Tibial nerve (tissue), 4 donors: Measurements from ENCODE around the gene ZCWPW1. TPM values are rescaled to one million over a fixed set of nuclear protein-coding genes. Genes with fewer than 3 reads are reported as not detected.
"Not testable (repeated sequence)": the region's sequence is repeated elsewhere in the genome, so short reads cannot be mapped to it uniquely, and the experiment has no call there.

ENCODE experiments used
- DNase-seq, 2 donors: peaks; one replicate each; pipeline ENCODE4 v3.0.0-alpha.2; 2019; ENCODE audit warnings: low spot score in 2 of 2
- H3K27ac ChIP-seq, 4 donors: fragments of 200-600 bp; sonication (generic) in 3 of 4; one replicate each; pipeline ENCODE4 v1.5.1; 2017 to 2019; ENCODE audit warnings: mild to moderate bottlenecking in 1 of 4
- H3K27me3 ChIP-seq, 2 donors: fragments of 200-600 bp; sonication (generic) in 1 of 2; one replicate each; pipeline versions ENCODE4 v1.5.1 to v1.6.0; 2017 to 2019
- H3K36me3 ChIP-seq, 3 donors: fragments of 200-600 bp; sonication (generic); one replicate each; pipeline ENCODE4 v1.5.1; 2018 to 2019
- H3K4me1 ChIP-seq, 4 donors: fragments of 200-600 bp; sonication (generic) in 3 of 4; one replicate each; pipeline ENCODE4 v1.5.1; 2017 to 2019
- H3K4me3 ChIP-seq, 4 donors: fragments of 200-600 bp; sonication (generic) in 3 of 4; one replicate each; pipeline ENCODE4 v1.5.1; 2017 to 2019; ENCODE audit warnings: mild to moderate bottlenecking in 1 of 4, moderate library complexity in 1 of 4
- H3K9me3 ChIP-seq, 4 donors: fragments of 200-600 bp; sonication (generic) in 3 of 4; one replicate each; pipeline ENCODE4 v1.5.1; 2017 to 2019
- CTCF ChIP-seq, 5 experiments: fragments of 200-600 bp in 3 of 5; fragments of 450-650 bp in 2 of 5; sonication (generic) in 3 of 5; IDR thresholded peaks; one replicate each; pipeline ENCODE4 v1.5.1; 2016 to 2019; ENCODE audit warnings: antibody characterized with exemption in 5 of 5, mild to moderate bottlenecking in 3 of 5, moderate library complexity in 2 of 5
- EP300 ChIP-seq, 2 donors: sonication (generic); formaldehyde crosslinking; IDR thresholded peaks; one replicate each; pipeline ENCODE4 v1.6.1; 2017; ENCODE audit warnings: antibody characterized with exemption in 2 of 2, mild to moderate bottlenecking in 1 of 2
- POLR2A ChIP-seq, 2 donors: fragments of 450-650 bp; IDR thresholded peaks; one replicate each; pipeline ENCODE4 v1.6.1; 2017; ENCODE audit warnings: antibody characterized with exemption in 2 of 2, mild to moderate bottlenecking in 2 of 2, moderate library complexity in 2 of 2
- WGBS, 2 donors: methylation state at CpG; one replicate each; pipeline ENCODE4 v1.1.5; 2018; 5-methylcytosine and 5-hydroxymethylcytosine counted together
- total RNA-seq, 4 donors: library from RNA; depleted of rRNA; stranded (reverse); fragments of >200 nt; gene quantifications; one replicate each; pipeline ENCODE4 v1.1.0, GENCODE V29; 2016

Gene ZCWPW1
- total RNA-seq, 4 donors from 2014 or later: 3.6 to 7.3 (median 4.9) TPM

DNA sequence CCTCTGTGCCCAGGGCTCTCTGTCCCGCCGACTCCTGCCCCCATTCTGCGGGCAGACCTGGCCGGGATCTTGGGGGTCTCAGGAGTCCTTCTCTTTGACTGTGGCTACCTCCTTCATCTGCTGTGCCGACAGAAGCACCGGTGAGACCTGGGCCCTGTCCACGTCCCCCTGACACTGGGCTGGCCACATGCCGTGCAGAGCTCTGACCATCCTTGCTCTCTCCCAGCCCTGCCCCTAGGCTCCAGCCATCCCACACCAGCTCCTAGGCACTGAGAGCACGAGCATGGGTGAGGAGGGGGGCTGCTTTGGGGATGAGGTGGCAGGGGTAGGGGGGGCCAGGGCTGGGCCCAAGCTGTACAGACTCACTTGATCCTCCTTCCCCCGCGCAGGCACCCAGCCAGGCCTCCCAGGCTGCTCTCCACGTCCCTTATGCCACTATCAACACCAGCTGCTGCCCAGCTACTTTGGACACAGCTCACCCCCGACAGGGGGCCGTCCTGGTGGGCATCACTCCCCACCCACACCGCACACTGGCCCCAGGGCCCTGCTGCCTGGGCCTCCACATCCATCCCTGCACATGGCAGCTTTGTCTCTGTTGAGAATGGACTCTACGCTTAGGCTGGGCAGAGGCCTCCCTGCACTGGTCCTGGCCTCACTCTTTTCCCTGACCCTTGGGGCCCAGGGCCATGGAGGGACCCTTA is 75.4 kb downstream of the ZCWPW1 start:
- Histone ChIP-seq H3K9me3 (no peaks in the 10 kb centered on the region), H3K36me3 (peaks cover 0 to 94% (median 34%) of the 10 kb centered on the region in 3 donors), H3K27me3 (no peaks in the 10 kb centered on the region), H3K4me1 (peaks cover 0 to 16% (median 3%) of the 10 kb centered on the region in 4 donors), H3K27ac (peak overlapping the region in 2 of 4 donors; percentile 28 to 52), H3K4me3 (no peak overlapping the region)
- WGBS, 2 donors: 89 to 95% methylated on average over 13 to 14 of the region's 16 CpGs
- no peak for TF ChIP-seq POLR2A (IDR thresholded peaks at IDR 0.05)
- TF ChIP-seq CTCF (IDR thresholded peaks at IDR 0.05): no peak
- TF ChIP-seq EP300 (IDR thresholded peaks at IDR 0.05): no peak
- DNase-seq: no peak

DNA sequence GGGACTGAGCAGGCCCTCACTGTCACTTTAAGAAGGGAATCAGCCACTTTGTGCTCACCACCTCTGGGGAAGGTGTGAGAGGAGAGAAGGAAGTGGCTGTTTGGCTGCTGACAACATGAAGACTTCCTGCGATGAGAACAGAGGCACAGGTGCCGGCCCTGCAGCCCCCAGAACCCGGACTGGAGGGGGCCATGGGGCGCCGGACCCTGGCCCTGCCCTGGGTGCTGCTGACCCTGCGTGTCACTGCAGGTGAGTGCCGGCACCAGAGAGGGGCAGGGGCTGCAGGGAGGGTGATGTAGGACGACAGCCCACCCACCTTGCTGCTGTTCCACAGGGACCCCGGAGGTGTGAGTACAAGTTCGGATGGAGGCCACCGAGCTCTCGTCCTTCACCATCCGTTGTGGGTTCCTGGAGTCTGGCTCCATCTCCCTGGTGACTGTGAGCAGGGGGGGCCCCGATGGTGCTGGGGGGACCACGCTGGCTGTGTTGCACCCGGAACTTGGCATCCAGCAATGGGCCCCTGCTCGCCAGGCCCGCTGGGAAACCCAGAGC is 76.2 kb downstream of the ZCWPW1 start:
- not testable (repeated sequence) for DNase-seq, H3K27me3 ChIP-seq, H3K9me3 ChIP-seq
- Histone ChIP-seq H3K4me1 (peaks cover 0 to 24% (median 5%) of the 10 kb centered on the region in 4 donors), H3K27ac (peak overlapping the region in 1 of 4 donors; percentile 30), H3K36me3 (peaks cover 0 to 94% (median 36%) of the 10 kb centered on the region in 3 donors), H3K4me3 (peak overlapping the region in 1 of 4 donors; percentile 12)
- 88 to 94% methylated on average over 9 to 10 of the region's 18 CpGs for WGBS, 2 donors

- TF ChIP-seq POLR2A (IDR thresholded peaks at IDR 0.05): no peak
- TF ChIP-seq EP300 (IDR thresholded peaks at IDR 0.05): no peak
- TF ChIP-seq CTCF (IDR thresholded peaks at IDR 0.05): no peak
- DNase-seq: no peak
- Histone ChIP-seq H3K4me3 (no peak overlapping the region), H3K27me3 (no peaks in the 10 kb centered on the region), H3K9me3 (no peaks in the 10 kb centered on the region), H3K4me1 (peaks cover 0 to 29% (median 5%) of the 10 kb centered on the region in 4 donors), H3K27ac (peak overlapping the region in 2 of 4 donors; percentile 26 to 59), H3K36me3 (peaks cover 0 to 94% (median 31%) of the 10 kb centered on the region in 3 donors)
- WGBS, 2 donors: 81 to 88% methylated on average over 6 of the region's 6 CpGs
These were observed 76.8 kb downstream of the ZCWPW1 start for GRCh38 chr7:100351657-100352058.

Other genes with a start within 250 kb of the ZCWPW1 start
- under 1 TPM in 1 of 4 donors, not detected in 3; 0.78 TPM for gene PVRIG, start 208.8 kb downstream of the ZCWPW1 start, total RNA-seq
- not detected for gene SPDYE3, start 121.0 kb downstream of the ZCWPW1 start, total RNA-seq
- gene PILRB, start 70.6 kb downstream of the ZCWPW1 start, total RNA-seq: 100 to 1,000 TPM; 107 to 152 (median 132) TPM
- 10 to 100 TPM; 10.9 to 27.3 (median 15.8) TPM for gene PILRA, start 55.2 kb downstream of the ZCWPW1 start, total RNA-seq
- 10 to 100 TPM; 39.5 to 50.2 (median 46.6) TPM for gene MEPCE, start 1.1 kb upstream of the ZCWPW1 start, total RNA-seq
- gene PPP1R35, start 7.8 kb upstream of the ZCWPW1 start, total RNA-seq: 10 to 100 TPM; 44.3 to 85.8 (median 53.3) TPM
- 1 to 10 TPM in 3 of 4 donors, not detected in 1; 1.5 to 2.1 (median 1.8) TPM for gene SPACDR, start 35.6 kb upstream of the ZCWPW1 start, total RNA-seq
- gene TSC22D4, start 50.5 kb upstream of the ZCWPW1 start, total RNA-seq: 100 to 1,000 TPM; 154 to 224 (median 188) TPM
- gene NYAP1, start 55.2 kb upstream of the ZCWPW1 start, total RNA-seq: 10 to 100 TPM in 3 of 4 donors, 1 to 10 TPM in 1; 8.8 to 21.3 (median 11.4) TPM
- gene AGFG2, start 110.5 kb upstream of the ZCWPW1 start, total RNA-seq: 10 to 100 TPM; 17.1 to 54.6 (median 35.0) TPM
- gene SAP25, start 145.2 kb upstream of the ZCWPW1 start, total RNA-seq: 1 to 10 TPM; 2.4 to 8.4 (median 4.6) TPM
- gene LRCH4, start 157.4 kb upstream of the ZCWPW1 start, total RNA-seq: 100 to 1,000 TPM; 135 to 174 (median 170) TPM
- 1 to 10 TPM in 1 of 4 donors, under 1 TPM in 2, not detected in 1; 0.30 to 2.2 (median 0.84) TPM for gene FBXO24, start 157.6 kb upstream of the ZCWPW1 start, total RNA-seq
- 100 to 1,000 TPM in 3 of 4 donors, 10 to 100 TPM in 1; 55.9 to 155 (median 125) TPM for gene PCOLCE, start 173.7 kb upstream of the ZCWPW1 start, total RNA-seq
- gene MOSPD3, start 183.8 kb upstream of the ZCWPW1 start, total RNA-seq: 10 to 100 TPM in 3 of 4 donors, 1 to 10 TPM in 1; 9.4 to 31.2 (median 24.3) TPM
- 1 to 10 TPM in 1 of 4 donors, not detected in 3; 2.1 TPM for gene TFR2, start 212.8 kb upstream of the ZCWPW1 start, total RNA-seq
- not detected for gene ACTL6B, start 227.7 kb upstream of the ZCWPW1 start, total RNA-seq
- gene GNB2, start 245.0 kb upstream of the ZCWPW1 start, total RNA-seq: 100 to 1,000 TPM; 185 to 290 (median 248) TPM